Measurements from ENCODE around the gene LRCH4. TPM values are rescaled to one million over a fixed set of nuclear protein-coding genes. Genes with fewer than 3 reads are reported as not detected.

LRCH4 gene
- total RNA-seq, 1 experiment from 2014 or later = 42.4 TPM

Other genes with a start within 250 kb of the LRCH4 start
- gene PILRB, start 228.0 kb downstream of the LRCH4 start, total RNA-seq (2021) = 26.5 and 31.0 TPM in 2 replicates
- gene PILRA, start 212.6 kb downstream of the LRCH4 start, total RNA-seq (2021) = 1.5 and 2.0 TPM in 2 replicates
- 0.45 and 1.1 TPM in 2 replicates for gene ZCWPW1, start 157.4 kb downstream of the LRCH4 start, total RNA-seq (2021)
- 65.3 and 85.9 TPM in 2 replicates for gene MEPCE, start 156.3 kb downstream of the LRCH4 start, total RNA-seq (2021)
- gene PPP1R35, start 149.6 kb downstream of the LRCH4 start, total RNA-seq (2021) = 27.3 and 37.3 TPM in 2 replicates
- 2.9 and 3.9 TPM in 2 replicates for gene SPACDR, start 121.9 kb downstream of the LRCH4 start, total RNA-seq (2021)
- 69.0 and 71.0 TPM in 2 replicates for gene TSC22D4, start 106.9 kb downstream of the LRCH4 start, total RNA-seq (2021)
- 1.3 and 3.2 TPM in 2 replicates for gene NYAP1, start 102.2 kb downstream of the LRCH4 start, total RNA-seq (2021)
- gene AGFG2, start 46.9 kb downstream of the LRCH4 start, total RNA-seq (2021) = 12.8 and 15.3 TPM in 2 replicates
- 1.7 and 2.8 TPM in 2 replicates for gene SAP25, start 12.2 kb downstream of the LRCH4 start, total RNA-seq (2021)
- 0.44 and 0.75 TPM in 2 replicates for gene FBXO24, start 199 bp upstream of the LRCH4 start, total RNA-seq (2021)
- 45.0 and 70.1 TPM in 2 replicates for gene PCOLCE, start 16.2 kb upstream of the LRCH4 start, total RNA-seq (2021)
- gene MOSPD3, start 26.4 kb upstream of the LRCH4 start, total RNA-seq (2021) = 17.3 and 24.8 TPM in 2 replicates
- 1.4 and 2.0 TPM in 2 replicates for gene TFR2, start 55.4 kb upstream of the LRCH4 start, total RNA-seq (2021)
- gene ACTL6B, start 70.3 kb upstream of the LRCH4 start, total RNA-seq (2021) = 0.31 TPM in 1 of 2 replicates, not detected in the other
- gene GNB2, start 87.6 kb upstream of the LRCH4 start, total RNA-seq (2021) = 225 and 243 TPM in 2 replicates
- gene GIGYF1, start 108.1 kb upstream of the LRCH4 start, total RNA-seq (2021) = 47.4 and 51.9 TPM in 2 replicates
- gene POP7, start 120.0 kb upstream of the LRCH4 start, total RNA-seq (2021) = 68.8 and 72.6 TPM in 2 replicates
- 0.21 TPM in 1 of 2 replicates, not detected in the other for gene EPO, start 134.3 kb upstream of the LRCH4 start, total RNA-seq (2021)
- gene ZAN, start 147.5 kb upstream of the LRCH4 start, total RNA-seq (2021) = not detected in 2 replicates
- 90.4 and 92.6 TPM in 2 replicates for gene EPHB4, start 241.4 kb upstream of the LRCH4 start, total RNA-seq (2021)

Measured in A673 (cell line).